IPS-15b (cell line): ENCODE measurements around the gene RCC1.
A peak's percentile ranks its signal among the peaks of the same experiment; 100 is the strongest.
"Not testable (repeated sequence)": the region's sequence is repeated elsewhere in the genome, so short reads cannot be mapped to it uniquely, and the experiment has no call there.

Source experiments
- H3K27me3 ChIP-seq: one replicate; pipeline ENCODE4 v1.6.1; 2013; ENCODE audit warnings: low read length; ENCODE audit not compliant: control insufficient read depth, insufficient read depth
- H3K36me3 ChIP-seq: one replicate; pipeline ENCODE4 v1.6.1; 2013; ENCODE audit warnings: low read length; ENCODE audit not compliant: control insufficient read depth, insufficient read depth
- H3K4me1 ChIP-seq: one replicate; pipeline ENCODE4 v1.6.1; 2013; ENCODE audit warnings: mild to moderate bottlenecking, low read length; ENCODE audit not compliant: control insufficient read depth, insufficient read depth
- H3K4me3 ChIP-seq: one replicate; pipeline ENCODE4 v1.5.1; 2013; ENCODE audit warnings: low read depth, low read length
- H3K9ac ChIP-seq: one replicate; pipeline ENCODE4 v1.6.1; 2013; ENCODE audit warnings: low read depth, mild to moderate bottlenecking, low read length
- H3K9me3 ChIP-seq: one replicate; pipeline ENCODE4 v1.6.1; 2013; ENCODE audit warnings: mild to moderate bottlenecking, low read length; ENCODE audit not compliant: control insufficient read depth, insufficient read depth

The RCC1 gene, protein sequence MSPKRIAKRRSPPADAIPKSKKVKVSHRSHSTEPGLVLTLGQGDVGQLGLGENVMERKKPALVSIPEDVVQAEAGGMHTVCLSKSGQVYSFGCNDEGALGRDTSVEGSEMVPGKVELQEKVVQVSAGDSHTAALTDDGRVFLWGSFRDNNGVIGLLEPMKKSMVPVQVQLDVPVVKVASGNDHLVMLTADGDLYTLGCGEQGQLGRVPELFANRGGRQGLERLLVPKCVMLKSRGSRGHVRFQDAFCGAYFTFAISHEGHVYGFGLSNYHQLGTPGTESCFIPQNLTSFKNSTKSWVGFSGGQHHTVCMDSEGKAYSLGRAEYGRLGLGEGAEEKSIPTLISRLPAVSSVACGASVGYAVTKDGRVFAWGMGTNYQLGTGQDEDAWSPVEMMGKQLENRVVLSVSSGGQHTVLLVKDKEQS

DNA sequence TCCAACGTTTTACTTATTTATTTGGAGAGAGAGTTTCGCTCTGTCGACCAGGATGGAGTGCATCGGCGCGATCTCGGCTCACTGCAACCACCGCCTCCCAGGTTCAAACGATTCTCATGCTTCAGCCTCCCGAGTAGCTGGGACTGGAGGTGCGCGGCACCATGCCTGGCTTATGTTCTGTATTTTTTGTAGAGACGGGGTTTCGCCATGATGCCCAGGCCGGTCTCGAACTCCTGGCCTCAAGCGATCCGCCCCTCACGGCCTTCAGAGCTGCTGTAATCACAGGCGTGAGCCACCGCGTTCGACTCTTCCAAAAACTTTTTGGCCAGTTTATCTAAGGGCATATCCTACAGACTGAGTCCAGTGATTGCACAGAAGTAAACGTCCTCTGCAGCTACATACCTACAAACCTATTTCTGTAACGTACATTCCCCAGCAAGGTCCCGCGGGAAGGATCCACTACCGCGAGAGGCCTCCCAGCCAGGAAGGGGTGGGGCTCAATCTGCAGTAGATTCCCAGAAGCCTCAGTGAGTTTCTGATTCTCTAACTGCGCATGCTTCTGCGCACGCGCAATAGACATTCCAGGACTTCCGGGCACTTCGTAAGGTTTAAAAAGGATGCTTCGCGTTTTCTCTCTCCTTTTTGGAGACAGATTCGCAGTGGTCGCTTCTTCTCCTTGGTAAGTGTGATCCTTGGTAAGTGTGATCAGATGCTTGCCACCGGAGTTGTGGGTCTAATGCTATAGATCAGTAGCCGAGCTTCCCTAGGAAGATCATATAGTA is at the start of gene RCC1:
TSS of gene RCC1 (plus strand) at position 638 of the 782 bp plus-strand sequence. CDS start 23,824 bp downstream, outside the sequence.
- peak within 1 kb of the TSS; percentile 77 for H3K4me3 ChIP-seq

DNA sequence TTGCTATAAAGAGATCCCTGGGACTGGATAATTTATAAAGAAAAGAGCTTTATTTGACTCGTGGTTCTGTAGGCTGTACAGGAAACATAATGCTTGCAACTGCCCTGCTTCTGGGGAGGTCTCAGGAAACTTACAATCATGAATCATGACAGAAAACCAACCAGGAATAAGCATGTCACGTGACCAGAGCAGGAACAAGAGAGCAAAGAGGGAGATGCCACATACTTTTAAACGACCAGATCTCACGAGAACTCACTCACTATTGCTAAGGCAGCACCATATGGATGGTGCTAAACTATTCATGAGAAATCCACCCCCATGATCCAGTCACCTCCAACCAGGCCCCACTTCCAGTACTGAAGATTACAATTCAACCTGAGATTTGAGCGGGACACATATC is 49.8 kb upstream of the RCC1 start:
- Histone ChIP-seq H3K27me3 (no peaks in the 10 kb centered on the region), H3K36me3 (no peaks in the 10 kb centered on the region), H3K9ac (no peak overlapping the region), H3K9me3 (no peaks in the 10 kb centered on the region), H3K4me3 (no peak overlapping the region), H3K4me1 (peaks cover 2% of the 10 kb centered on the region)

More for the DNA sequence above, at the start of gene RCC1:
- peak within 1 kb of the TSS; percentile 100 for H3K9ac ChIP-seq
- peaks cover 15% of the 10 kb centered on the region for H3K4me1 ChIP-seq
- H3K36me3 ChIP-seq: peaks cover 42% of the 10 kb centered on the region
- no peaks in the 10 kb centered on the region for H3K9me3 ChIP-seq
- no peaks in the 10 kb centered on the region for H3K27me3 ChIP-seq

DNA sequence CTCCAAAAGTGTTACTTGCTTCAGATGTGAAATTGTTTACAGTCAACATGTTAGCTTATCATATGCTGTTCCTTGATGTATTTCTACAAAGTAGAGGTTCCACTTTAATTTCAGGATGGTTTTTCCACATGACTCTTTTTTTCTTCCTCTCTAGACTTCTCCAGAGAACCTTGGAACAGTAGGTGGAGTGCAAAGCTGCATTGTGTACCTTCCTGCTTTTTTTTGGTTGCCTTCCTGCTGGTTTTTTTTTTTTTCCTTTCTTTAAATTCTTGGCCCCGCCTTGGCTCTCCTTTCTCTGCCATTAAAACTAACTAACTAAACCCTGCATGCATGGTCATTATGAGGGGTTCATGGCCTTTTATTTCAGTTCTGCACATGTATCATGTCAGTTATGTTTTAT is 48.2 kb upstream of the RCC1 start:
- Histone ChIP-seq H3K4me1 (peaks cover 2% of the 10 kb centered on the region), H3K27me3 (no peaks in the 10 kb centered on the region), H3K36me3 (no peaks in the 10 kb centered on the region), H3K9ac (no peak overlapping the region), H3K4me3 (no peak overlapping the region), H3K9me3 (no peaks in the 10 kb centered on the region)

DNA sequence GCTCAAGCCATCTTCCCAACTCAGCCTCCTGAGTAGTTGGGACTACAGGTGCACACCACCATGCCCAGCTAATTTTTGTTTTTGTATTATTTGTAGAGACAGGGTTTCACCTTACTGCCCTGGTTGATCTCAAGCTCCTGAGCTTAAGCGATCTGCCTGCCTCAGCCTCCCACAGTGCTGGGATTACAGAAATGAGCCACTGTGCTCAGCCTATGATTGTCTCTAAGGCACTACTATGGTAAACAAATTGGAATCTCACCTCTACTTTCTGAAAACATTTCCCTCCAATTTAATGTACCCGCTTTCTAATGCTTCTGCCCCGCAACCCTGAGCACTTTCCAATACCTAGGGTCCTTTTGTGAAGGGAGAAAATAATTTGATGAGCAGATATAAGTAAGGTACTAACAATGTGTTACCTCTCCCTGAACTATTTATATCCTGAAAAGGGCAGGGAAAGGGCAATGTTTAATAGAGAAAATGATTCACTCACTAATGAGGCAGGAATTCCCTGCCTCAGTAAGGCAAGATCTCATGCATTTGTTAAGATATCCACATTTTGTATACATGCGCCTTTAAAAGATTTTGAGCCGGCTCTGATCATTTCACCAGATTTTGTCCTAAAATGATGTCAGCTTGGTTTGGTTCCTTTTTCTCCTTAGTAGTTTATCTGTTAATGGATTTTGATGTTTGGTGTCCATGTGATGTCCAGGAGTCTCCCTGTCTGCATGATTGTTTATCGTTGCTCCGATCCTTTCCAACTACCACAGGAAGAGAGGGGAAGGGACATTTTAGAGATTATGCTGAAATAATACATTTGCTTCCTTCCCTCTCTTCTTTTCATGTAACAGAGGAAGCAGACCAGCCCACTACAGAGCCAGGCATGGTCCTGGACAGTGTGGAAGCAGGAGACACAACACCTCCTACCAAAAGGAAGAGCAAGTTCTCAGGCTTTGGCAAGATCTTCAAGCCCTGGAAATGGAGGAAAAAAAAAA is 47.3 kb upstream of the RCC1 start:
- Histone ChIP-seq H3K27me3 (no peaks in the 10 kb centered on the region), H3K4me3 (no peak overlapping the region), H3K36me3 (no peaks in the 10 kb centered on the region), H3K9me3 (no peaks in the 10 kb centered on the region), H3K9ac (no peak overlapping the region), H3K4me1 (peaks cover 2% of the 10 kb centered on the region)

DNA sequence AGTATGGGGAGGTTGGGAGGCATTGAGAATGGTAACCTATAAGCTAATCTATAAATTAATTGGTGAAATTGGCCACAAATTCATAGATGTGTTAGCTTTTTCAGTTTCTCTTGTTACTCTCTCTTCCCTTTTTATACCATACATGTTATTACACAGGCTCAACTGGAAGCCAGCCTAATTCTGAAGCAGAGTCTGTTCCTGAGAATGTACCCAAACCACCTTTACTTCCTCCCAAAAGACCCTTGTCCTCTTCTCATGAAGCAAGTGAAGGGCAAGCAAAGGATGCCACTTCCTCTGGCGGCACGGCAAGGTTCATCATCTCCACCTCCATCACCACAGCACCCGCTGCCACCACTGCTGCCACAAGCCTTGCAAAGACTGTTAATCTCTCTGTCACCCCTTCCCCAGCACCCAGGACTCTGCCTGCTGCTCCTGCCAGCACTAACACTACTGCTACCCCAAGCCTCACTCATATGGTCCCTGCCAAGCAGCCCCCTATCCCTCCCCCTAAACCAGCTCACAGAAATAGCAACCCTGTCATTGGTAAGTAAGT is 39.5 kb upstream of the RCC1 start:
- peaks cover 4% of the 10 kb centered on the region for H3K36me3 ChIP-seq
- H3K4me3 ChIP-seq: no peak overlapping the region
- H3K9me3 ChIP-seq: no peaks in the 10 kb centered on the region
- H3K9ac ChIP-seq: no peak overlapping the region
- H3K4me1 ChIP-seq: no peaks in the 10 kb centered on the region
- no peaks in the 10 kb centered on the region for H3K27me3 ChIP-seq

DNA sequence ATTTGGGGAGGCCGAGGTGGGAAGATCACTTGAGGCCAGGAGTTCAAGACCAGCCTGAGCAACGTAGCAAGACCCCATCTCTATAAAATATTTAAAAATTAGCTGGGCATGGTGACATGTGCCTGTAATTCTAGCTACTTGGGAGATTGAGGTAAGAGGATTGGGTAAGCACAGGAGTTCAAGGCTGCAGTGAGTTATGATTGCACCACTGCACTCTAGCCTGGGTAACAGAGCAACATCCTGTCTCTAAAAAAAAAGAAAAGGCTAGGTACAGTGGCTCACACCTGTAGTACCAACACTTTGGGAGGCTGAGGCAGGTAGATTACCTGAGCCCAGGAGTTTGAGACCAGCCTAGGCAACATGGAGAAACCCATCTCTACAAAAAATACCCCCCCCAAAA is 35.7 kb upstream of the RCC1 start:
- Histone ChIP-seq H3K4me3 (no peak overlapping the region), H3K27me3 (no peaks in the 10 kb centered on the region), H3K36me3 (peaks cover 9% of the 10 kb centered on the region), H3K4me1 (no peaks in the 10 kb centered on the region), H3K9me3 (no peaks in the 10 kb centered on the region), H3K9ac (no peak overlapping the region)

DNA sequence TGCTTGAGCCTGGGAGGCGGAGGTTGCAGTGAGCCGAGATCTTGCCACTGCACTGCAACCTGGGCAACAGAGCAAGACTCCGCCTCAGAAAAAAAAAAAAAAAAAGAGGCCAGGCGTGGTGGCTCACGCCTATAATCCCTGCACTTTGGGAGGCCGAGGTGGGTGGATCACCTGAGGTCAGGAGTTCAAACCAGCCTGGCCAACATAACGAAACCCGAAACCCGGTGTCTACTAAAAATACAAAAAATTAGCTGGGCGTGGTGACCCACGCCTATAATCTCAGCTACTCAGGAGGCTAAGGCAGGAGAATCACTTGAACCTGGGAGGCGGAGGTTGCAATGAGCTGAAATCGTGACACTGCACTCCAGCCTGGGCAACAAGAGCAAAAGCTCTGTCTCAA is 26.3 kb upstream of the RCC1 start:
- not testable (repeated sequence) for H3K27me3 ChIP-seq, H3K4me3 ChIP-seq, H3K9ac ChIP-seq, H3K9me3 ChIP-seq, H3K4me1 ChIP-seq
- H3K36me3 ChIP-seq: peaks cover 20% of the 10 kb centered on the region

DNA sequence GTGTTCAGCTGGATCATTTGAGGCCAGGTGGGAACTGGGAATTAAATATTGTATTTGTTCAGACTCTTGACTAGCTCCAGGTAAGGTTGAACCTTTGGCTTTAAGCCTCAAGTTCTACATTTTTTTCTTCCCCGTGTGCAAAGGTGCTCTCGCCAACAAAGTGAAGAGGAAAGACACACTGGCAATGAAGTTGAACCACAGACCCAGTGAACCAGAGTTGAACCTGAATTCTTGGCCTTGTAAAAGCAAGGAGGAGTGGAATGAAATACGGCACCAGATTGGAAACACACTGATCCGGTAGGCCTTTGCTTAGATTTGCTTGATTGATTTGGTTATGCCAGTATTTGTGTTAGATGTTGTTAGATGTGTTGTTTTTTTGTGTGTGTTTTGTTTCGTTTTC is 25.5 kb upstream of the RCC1 start:
- no peaks in the 10 kb centered on the region for H3K4me1 ChIP-seq
- H3K9ac ChIP-seq: no peak overlapping the region
- H3K9me3 ChIP-seq: no peaks in the 10 kb centered on the region
- no peak overlapping the region for H3K4me3 ChIP-seq
- peaks cover 20% of the 10 kb centered on the region for H3K36me3 ChIP-seq
- no peaks in the 10 kb centered on the region for H3K27me3 ChIP-seq

DNA sequence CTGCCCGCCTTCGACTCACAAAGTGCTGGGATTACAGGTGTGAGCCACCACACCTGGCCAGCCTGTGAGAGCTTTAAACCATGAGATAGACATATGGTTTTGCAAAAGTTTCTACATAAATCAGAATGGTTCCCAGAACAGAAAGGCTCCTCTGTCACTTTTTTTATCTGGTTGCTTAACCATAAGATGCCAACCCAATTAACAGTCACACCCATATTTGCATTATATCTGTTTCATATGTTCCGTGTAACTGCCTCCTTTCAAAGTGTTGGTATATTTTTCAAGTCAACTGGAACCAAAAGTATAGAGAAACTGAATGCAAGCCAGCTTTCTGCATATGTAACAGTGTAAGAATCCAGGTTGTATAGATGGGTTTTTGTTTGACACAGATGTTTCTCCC is 23.7 kb upstream of the RCC1 start:
- no peaks in the 10 kb centered on the region for H3K4me1 ChIP-seq
- no peak overlapping the region for H3K4me3 ChIP-seq
- H3K9ac ChIP-seq: no peak overlapping the region
- H3K36me3 ChIP-seq: peaks cover 20% of the 10 kb centered on the region
- no peaks in the 10 kb centered on the region for H3K9me3 ChIP-seq
- no peaks in the 10 kb centered on the region for H3K27me3 ChIP-seq

DNA sequence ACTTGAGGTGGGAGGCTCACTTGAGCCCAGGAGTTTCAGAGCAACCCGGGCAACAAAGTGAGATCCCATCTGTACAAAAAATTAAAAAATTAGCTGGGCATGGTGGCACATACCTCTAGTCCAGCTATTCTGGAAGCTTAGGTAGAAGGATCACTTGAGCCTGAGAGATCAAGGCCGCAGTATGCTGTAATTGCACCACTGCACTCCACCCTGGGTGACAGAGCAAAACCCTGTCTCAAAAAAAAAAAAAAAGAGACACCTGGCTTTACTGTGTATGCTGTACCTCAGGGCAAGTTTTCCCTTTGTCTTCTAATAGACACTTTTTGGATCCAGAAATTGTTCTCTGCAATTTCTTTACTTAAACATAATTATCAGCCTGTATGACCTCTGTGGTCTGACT is 23.1 kb upstream of the RCC1 start:
- no peak overlapping the region for H3K9ac ChIP-seq
- H3K4me3 ChIP-seq: no peak overlapping the region
- no peaks in the 10 kb centered on the region for H3K4me1 ChIP-seq
- H3K27me3 ChIP-seq: no peaks in the 10 kb centered on the region
- H3K36me3 ChIP-seq: peaks cover 20% of the 10 kb centered on the region
- H3K9me3 ChIP-seq: no peaks in the 10 kb centered on the region

DNA sequence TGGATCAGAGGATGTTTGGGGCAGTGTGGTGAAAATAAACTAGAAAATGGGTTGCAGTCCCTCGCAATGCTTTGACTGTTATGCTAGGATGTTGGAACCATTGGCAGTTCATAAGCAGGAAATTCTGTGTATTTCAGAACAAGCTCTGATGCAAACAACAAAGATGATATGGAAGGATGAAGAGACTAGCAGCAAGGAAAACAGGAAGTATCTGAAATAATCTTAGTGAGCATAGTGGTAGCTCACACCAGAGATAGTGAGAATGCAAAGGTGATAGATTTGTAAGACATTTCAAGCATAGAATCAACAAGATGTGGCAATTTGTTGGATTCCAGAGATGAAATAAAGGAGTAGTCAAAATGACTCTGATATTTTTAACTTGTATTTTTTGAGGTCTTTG is 11.1 kb upstream of the RCC1 start:
- Histone ChIP-seq H3K27me3 (no peaks in the 10 kb centered on the region), H3K9me3 (no peaks in the 10 kb centered on the region), H3K9ac (no peak overlapping the region), H3K4me1 (no peaks in the 10 kb centered on the region), H3K4me3 (no peak overlapping the region), H3K36me3 (peaks cover 7% of the 10 kb centered on the region)
